ENCODE data around the gene FOXP4.
"Not testable (repeated sequence)": the region's sequence is repeated elsewhere in the genome, so short reads cannot be mapped to it uniquely, and the experiment has no call there.

Gene FOXP4

DNA sequence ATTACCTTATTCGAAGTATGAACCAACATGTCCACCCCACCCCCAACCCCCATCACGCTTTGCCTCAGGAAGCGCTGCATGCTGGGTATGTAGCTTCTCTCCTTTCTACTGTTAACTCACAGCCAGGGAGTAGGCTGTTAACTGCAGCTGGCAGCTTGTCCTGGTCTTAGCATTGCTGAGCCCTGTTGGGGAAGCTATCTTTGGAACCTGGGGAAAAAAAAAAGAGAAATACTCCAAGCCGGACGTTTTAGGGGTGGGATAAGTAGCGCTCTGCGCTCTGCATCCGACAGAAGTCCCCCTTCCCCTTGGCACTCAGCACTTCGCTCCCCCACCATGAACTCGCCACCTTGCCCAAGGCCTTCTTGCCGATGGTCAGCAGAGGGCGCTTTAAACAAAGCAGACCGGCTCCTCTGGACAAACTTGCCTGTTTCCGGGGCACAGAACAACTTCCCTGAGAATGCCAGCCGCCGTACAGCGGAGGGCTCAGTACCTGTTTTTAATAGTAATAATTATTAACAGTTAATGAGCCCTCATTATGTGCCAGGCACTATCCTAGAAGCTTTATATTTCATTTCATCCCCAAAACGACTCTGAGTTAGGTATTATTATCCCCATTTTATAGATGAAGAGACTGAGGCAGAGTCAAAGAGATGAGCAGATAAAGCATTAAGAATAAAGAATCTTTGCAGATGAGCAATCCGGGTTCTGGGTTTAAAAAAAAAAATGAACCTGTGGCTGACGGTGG is 56.9 kb downstream of the FOXP4 start:
- peak; percentile 79 for DNase-seq

DNA sequence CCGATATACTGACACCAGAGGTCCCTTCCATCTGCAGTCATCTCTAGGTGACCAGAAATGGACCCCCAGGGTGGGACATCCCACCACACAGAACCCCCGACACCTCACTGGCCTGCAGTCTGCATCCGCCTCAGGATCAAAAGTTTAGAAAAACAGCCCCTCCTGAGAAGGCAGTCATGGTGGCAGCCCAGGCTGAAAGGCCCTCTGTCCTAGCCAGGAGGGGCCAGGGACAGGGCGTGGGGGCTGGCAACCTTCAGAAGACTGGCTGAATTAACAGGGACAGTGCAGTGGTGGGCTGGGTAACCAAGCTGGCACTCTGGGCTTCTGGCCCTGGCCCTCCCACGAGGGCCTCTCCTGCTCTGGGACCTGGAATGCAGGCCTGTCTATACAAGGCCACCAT is 57.8 kb downstream of the FOXP4 start:
- no peak for DNase-seq

DNA sequence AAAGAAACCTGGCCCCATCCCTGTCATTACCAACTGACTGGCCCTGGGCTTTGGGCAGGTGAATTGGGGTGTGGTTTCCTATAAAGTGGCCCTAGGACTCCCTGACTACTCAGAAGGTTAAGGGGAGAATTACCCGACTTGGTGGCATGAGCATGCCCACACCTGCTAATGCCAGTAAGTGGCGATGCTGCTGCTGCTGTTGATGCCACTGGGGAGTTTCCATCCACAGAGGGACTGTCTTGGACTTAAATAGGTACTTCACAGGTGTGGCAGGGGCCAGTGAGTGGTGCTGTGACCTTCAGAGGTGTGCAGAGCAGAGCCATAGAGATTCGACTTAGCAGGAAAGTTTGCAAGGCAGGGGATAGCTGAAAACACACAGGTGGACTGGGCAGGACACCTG is 59.5 kb downstream of the FOXP4 start:
- DNase-seq, result no peak

DNA sequence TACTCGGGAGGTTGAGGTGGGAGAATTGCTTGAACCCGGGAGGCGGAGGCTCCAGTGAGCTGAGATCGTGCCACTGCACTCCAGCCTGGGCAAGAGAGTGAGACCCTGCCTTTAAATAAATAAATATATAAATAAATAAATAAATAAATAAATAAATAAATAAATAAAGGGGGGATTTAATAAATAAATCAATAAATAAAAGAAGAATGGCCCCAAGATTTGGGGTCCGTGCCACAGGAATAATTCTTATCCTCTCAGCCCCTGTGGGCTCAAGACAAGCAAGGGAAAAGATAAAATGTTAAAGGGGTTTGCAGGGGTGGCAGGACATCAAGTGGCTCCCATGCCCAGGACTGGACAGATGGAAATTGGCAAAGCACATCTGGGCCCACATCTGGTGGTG is 60.9 kb downstream of the FOXP4 start:
- no peak for DNase-seq

DNA sequence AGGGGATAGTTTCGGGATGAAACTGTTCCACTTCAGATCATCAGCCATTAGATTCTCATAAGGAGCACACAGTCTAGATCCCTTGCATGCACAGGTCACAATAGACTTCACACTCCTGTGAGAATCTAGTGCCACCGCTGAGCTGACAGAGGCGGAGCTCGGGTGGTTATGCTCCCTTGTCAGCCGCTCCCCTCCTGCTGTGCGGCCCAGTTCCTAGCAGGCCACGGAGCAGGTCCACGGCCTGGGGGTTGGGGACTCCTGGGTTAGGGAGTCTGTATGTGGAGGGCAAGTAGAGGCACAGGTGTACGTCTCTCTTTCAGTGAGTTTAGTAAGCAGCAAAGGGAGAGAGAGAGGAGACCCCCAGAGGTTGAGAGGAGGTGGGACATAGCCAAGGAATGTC is 61.6 kb downstream of the FOXP4 start:
- no peak for DNase-seq

DNA sequence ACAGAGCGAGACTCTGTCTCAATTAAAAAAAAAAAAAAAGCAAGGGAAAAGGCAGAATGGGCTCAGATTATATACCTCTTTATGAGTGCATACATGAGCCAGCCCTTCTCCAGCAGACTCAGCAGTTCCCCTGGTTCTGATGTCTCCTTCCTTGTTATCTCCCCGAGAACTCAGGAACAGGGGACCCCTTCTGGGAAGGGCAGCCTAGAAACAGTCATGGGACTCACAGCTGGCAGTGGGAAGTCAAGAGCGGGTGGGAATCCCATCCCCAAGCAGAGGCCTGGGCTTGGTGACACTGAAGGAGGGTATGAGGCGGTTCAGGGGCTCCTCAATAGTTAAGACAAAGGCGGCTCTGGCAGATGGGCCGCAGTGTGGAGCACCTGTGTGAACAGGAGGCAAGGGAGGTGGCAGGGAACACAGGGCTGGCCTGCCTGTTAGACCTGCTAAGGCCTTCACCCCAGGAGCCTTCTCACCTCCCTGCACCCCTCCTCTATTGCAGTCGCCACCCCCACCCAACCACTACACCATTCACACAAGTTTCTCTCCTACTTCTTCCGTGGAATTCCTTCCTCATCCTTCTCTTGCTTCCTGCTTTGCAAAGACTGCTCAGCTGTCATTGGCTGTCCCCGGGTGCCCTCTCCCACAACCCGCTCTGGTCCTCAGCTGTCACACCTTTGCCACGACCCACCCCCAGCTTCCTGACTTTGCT is 62.4 kb downstream of the FOXP4 start:
- DNase-seq, result no peak

DNA sequence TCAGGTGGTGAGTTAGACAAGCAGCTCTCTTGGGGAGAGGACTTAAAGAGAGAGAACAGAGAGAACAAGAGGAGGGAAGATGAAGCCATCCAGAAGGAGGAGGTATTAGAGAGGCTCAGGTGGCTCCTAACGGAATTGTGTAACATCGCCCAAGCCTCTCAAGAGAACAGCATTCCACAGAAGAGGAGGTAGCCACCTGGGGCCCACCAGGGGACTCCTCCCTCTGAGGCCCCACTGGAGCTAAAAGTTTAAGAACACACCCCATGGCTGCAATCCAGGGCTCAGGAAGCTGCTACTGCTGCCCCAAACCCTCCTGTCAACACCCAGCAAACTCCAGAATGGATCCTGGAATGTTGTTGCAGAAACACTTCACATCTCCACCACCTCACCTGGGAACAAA is 68.5 kb downstream of the FOXP4 start:
- DNase-seq, result no peak

DNA sequence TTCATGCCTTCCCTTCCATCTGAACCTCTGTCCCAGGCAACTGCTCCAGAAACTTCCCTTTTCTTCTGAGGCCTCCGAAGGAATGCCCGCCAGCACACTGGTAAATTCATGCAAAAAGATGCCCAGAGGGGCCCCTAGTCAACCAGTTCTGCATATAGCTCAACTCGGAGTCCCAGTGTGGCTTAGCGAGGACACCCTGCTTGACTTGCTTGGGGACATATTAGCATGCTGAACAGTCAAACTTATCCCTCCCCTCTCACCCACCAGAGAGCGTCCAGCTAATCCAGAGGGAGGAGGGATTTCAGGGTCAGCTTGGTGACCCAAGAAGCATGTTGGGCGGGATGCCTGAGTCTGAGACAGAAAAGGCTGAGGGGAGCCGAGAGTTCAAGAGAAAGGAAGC is 69.1 kb downstream of the FOXP4 start:
- DNase-seq, result no peak

DNA sequence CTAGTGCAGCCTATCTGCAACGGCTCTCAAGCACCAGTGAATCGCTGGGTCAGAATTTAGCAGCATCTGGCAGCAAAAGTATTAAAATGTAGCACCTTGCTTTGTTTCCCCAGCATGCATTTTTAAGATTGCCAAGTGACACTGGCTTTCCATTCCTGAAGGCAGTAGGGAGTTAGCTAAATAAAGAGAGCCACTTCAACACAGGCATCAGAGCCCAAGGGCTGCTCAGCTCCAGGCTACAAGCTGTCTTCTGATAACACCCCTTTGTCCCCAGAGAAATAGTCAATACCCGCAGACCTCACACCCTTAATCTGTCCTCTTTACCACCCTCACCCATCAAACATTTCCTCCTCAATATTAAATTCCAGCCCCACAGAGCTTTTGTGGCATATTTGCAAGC is 72.4 kb downstream of the FOXP4 start:
- DNase-seq, result no peak

DNA sequence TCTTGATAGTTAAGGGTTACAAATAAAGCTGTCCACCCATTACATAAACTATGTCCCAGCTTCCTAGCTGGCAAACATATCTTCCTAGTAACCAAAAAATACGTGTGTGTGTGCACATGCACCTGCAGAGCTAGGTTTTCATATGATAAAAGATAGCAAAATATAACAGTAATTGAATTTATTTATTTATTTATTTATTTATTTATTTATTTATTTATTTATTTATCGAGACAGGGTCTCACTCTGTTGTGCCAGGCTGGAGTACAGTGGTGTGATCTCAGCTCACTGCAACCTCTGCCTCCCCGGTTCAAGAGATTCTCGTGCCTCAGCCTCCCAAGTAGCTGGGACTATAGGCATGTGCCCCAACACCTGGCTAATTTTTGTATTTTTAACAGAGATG is 73.0 kb downstream of the FOXP4 start:
- DNase-seq, result not testable (repeated sequence)

DNA sequence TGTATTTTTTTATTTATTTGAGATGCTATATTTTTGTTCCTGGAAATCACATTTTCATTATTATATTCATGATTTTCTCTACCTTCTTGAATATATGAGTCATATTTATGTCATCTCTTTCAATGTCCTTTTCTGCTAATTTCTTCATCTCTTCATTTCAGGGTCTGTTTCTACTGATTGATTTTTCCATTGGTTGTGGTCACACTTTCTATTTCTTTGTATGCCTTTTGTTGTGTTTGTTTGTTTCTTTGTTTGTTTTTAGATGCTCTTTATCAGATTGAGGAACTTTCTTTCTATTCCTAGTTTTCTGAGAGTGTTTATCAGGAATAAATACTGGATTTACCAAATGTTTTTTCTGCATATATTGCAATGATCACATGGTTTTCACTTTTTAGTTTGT is 75.2 kb downstream of the FOXP4 start:
- DNase-seq, result no peak

DNA sequence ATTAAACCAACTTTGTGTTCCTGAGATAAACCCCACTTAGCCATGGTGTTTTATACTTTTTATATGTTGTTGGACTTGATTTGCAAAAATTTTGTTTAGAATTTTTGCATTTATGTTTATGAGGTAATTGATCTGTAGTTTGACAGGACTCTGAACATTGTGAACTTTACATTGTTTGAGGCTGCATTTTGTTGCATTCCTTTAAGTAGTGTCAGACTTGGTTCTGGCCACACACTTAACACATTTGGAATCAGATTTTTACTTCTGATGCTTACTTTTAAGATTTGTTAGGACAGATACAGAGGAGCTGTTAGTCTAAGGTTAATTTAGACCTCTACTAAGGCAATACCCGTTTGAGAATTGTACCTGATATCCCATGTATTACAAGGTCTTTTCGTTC is 75.6 kb downstream of the FOXP4 start:
- no peak for DNase-seq

DNA sequence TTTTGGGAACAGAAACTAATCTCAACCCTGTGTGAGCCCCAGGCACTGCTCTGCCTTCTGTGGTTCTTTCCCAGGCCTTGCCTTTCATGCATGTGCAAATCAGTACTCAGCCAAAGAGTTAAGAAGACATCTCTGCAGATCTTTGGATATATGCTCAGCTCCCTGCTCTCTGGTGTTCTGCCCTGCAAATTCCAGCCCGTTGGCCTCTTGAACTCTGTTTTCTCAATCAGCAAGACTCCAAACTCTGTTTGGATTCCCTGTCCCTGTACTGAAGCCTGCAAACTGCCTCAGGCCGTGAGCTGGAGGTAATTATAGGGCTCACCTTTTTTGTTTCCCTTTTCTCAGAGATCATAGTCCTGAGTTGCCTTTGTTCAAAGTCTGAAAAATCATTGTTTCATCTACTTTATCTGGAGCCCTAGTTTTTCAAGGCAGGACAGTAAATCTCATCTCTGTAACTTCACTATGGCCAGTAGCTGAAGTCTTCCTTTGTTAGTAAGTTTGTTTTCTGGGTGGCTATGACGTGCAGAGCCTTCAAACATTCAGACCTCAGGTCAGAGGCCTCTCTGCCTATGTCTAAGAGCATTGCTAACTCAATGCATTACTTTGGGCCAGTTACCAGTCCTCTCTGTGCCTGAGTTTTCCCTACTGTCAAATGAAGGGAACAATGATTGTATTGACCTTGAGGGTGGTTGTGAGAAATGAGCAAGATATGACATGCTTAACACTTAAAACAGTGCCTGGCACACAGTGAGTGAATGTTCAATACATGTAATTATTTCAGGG is 76.2 kb downstream of the FOXP4 start:
- no peak for DNase-seq

DNA sequence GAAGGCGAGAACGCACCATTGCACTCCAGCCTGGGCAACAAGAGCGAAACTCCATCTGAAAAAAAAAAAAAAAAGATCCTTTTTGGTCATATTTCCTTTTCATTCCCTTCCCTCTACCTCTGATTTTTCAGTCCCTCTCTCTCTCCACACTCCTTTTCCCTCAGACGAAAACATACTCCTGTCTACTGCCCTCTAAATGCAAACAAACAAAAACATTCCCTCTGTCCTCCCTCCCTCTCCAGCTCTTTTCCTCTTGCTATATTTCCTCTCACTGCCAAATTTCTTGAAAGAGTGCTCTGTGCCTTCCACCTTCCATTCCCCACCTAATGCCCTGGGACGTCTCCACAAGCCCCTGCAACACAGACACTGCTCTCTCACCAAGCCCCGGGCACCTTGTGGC is 77.1 kb downstream of the FOXP4 start:
- no peak for DNase-seq

DNA sequence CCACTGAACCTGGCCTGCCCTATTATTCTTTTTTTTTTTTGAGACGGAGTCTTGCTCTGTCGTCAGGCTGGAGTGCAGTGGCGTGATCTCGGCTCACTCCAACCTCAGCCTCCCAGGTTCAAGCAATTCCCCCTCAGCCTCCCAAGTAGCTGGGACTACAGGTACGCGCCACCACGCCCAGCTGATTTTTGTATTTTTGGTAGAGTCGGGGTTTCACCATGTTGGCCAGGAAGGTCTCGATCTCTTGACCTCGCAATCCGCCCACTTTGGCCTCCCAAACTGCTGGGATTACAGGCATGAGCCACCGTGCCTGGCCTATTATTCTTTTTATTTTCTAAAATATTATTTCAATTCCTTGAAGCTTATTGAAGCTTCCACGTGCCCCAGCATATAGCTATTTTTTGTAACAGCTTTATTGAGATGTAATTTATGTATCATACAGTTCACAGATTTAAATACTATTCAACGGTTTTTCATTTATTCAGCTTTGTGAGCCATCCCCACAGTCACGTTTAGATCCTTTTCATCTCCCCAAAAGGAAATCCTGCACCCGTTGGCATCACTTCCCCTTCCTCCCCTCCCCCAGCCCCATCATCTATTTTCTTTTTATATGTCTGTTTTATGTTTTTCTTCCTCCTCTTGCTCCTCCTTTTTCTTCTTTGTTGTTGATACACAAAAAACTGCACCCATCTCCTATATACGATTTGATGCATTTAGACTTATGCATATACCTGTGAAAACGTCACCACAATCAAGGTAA is 78.6 kb downstream of the FOXP4 start:
- DNase-seq, result no peak

DNA sequence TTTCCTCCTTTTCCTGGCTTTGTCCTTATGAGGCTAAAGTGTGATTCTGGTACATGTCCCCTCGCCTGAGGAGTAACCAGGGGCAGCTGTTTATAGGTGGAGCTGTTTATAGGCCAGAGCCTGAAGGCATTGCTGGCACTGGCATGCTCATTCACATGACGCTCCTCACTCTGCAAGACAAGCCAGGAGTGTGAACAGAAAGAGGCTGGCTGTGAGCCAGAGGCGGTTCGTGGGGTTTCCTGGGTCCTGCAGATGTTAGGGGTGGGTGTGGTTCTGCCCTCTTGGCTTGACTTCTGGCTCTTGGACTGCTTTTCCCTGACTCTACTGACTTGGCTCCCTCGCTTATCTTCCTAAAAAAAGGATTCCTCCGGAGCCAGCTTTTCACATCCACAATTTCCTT is 79.3 kb downstream of the FOXP4 start:
- peak; percentile 3 for DNase-seq

DNA sequence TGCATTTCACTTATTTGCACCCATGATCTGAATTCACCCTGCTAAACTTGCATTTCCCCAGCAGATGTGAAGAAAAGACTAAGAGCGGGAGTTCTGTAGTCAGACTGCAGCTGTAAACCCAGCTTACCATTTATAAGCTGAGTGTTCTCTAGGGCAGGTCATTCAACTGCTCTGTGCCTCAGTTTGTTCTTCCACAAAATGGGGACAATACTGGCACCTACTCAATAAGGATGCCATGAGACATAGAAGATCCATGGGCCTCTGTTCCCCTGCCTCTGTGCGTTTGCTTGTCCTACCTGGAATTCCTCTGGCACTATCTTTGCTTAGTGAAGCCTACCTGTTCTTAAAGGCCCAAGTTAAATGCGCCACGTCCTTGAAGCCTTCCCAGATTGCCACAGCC is 79.8 kb downstream of the FOXP4 start:
- no peak for DNase-seq

DNA sequence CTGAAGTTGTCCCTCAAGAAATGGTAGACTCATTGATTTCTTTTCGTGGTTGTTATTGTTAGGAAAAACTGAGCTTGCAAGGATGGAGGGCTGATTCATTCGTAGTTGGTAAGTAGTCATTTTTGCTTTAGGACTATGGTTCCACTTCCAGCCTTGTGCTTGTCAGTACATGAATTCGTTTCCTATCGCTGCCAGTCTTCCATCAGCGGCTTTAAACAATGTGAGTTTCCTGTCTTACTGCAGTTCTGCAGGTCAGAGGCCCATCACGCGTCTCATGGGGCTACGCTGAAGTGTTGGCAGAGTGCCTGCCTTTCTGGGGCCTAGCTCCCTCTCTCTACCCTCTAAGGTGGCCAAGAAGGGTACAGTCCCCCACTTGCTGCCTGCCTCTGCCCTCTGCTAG is 80.7 kb downstream of the FOXP4 start:
- DNase-seq, result no peak

DNA sequence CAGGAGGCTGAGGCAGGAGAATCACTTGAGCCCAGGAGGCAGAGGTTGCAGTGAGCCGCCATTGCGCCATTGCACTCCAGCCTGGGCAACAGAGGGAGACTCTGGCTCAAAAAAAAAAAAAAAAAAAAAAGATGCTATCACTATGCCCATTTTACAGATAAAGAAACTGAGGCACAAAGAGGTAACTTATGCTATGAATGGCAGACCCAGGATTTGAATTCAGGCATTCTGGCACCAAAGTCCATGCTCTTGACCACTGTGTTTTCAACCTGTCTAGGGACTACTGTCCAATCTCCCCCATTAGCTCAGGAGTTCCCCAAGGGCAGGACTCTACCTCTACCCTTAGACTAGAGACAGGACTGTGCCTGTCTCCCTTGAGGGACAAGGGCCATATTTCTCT is 82.9 kb downstream of the FOXP4 start:
- DNase-seq, result no peak

DNA sequence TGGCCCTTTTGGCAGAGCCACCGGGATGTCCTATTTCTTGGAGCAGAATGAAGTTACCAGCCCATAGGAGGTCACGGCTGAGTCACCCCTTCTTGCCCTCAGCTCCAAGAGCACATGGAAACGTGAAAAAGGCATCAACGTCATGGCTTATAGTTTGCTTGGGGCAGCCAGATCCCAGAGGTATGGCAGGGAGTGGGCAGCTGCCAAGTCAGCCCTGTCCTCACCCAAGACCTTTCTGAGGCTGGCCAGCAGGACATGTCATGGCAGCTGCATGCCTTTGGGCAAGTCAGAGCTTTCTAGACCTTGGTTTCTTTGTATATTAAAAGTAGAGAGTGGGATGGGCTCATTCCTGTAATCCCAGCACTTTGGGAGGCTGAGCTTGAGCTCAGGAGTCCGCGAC is 83.9 kb downstream of the FOXP4 start:
- DNase-seq, result no peak

DNA sequence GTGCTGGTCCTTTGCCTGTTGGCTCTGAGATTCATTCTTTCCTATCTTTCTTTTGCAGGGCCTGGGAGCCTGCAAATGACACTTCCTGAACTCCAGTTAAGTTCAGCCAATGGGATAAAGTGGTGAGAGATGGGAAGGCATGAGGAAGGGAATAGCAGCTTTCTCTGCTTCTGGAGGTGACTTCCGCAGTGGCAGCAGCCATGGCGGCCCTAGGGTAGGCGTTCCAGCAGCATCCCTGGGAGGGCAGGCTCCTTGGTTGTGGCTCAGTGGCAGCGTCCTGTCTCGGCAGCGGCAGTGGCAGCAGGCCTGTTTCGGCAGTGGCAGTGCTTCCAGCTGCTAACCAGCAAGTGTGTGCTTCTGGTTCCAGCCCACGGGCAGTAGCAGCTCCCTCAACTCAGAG is 84.8 kb downstream of the FOXP4 start:
- DNase-seq, result no peak

DNA sequence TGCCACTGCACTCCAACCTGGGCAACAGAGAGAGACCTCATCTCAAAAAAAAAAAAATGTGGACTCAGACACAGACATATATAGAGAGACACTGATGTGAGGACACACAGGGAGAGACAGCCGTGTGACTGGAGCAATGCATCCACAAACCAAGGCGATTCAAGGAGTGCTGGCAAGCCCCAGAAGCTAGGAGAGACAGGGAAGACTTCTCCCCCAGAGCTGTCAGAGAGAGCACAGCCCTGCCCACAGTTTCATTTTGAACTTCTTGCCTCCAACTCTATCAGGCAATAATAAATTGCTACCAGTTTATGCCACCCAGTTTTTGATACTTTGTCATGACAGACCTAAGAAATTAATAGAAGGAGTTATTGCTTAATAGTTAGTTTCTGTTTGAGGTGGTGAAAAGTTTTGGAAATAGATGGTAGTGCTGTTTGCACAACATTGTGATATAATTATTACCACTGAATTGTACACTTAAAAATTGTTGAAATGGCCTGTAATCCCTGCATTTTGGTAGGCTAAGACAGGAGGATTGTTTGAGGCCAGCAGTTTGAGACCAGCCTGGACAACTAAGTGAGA is 87.0 kb downstream of the FOXP4 start:
- no peak for DNase-seq

DNA sequence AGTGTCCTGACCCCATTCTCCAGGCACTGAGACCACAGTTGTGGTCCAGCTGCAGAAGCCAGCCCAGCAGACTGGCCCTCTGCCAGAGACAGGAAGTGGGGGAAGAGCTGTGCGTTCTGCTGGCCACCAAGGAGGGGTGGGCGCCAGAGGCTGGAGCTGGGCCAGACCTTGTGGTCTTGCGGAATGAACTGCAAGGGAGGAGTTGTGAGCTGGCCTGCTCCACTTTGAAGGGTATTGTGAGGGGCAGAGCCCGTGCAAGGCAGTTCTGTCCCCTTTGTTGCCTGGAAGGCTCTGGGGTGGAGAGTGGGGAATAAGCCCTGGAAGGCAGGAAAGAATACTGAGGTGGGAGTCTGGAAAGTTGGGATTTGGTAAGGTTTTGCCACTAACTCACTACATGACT is 88.5 kb downstream of the FOXP4 start:
- DNase-seq, result no peak

Data from CD4-positive, alpha-beta T cell treated with Interleukin-21 for 1 hour (primary cell).